H7 (cell line): ENCODE results near the gene FTO. TPM values are rescaled to one million over a fixed set of nuclear protein-coding genes. Genes with fewer than 3 reads are reported as not detected.
"Not testable (repeated sequence)": the region's sequence is repeated elsewhere in the genome, so short reads cannot be mapped to it uniquely, and the experiment has no call there.

Experiments used
- DNase-seq: peaks from one replicate; pipeline ENCODE4 v3.0.0; 2012
- H3K27me3 ChIP-seq: 2 replicates; pipeline ENCODE4 v1.6.0; 2011; ENCODE audit warnings: mild to moderate bottlenecking, low read length; ENCODE audit not compliant: control insufficient read depth, insufficient read depth
- H3K36me3 ChIP-seq: replicated peaks from 2 replicates; pipeline ENCODE4 v1.5.1; 2011; ENCODE audit warnings: low read length; ENCODE audit not compliant: control insufficient read depth, insufficient read depth
- H3K4me3 ChIP-seq: 2 replicates; pipeline ENCODE4 v1.5.1; 2011; ENCODE audit warnings: low read depth, mild to moderate bottlenecking, control low read depth, low read length, moderate library complexity; ENCODE audit not compliant: insufficient read depth
- total RNA-seq: library from RNA; depleted of rRNA; stranded (reverse); fragments of >200 nt; shearing (Covaris generic); gene quantifications from 2 replicates; pipeline ENCODE4 v1.2.3, GENCODE V29; 2014

The FTO gene
- total RNA-seq, 1 experiment from 2014 or later, result 55.3 TPM

DNA sequence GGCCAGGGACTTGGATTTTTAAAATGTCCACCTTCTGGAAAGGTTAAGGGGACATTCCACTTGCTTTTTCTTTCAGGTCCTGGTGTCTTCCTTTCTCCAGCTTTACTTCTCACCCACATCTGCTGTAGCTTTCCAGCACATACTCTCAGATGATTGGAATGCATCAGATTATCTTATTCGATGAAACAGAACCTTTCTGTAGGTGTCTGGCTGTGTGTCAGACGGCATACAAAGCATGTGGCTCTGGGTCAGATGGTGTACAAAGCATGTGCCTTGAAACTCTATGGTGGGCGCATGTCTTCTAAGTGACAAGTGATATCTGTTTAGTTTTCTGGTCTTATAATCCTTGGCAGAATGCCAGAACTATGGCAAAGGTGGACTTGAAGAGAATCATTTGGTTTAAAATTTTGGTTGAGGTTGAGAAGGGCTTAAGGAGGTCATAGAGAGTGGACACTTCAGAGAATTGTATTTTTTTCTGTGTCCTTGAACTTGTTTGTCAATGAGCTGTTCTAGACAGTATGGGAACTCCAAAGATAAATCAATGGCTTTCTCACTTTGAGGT, 125.3 kb downstream of the FTO start:
- no peak for DNase-seq
- Histone ChIP-seq H3K36me3 (peaks cover 2% of the 10 kb centered on the region), H3K4me3 (no peak overlapping the region), H3K27me3 (no peaks in the 10 kb centered on the region)

DNA sequence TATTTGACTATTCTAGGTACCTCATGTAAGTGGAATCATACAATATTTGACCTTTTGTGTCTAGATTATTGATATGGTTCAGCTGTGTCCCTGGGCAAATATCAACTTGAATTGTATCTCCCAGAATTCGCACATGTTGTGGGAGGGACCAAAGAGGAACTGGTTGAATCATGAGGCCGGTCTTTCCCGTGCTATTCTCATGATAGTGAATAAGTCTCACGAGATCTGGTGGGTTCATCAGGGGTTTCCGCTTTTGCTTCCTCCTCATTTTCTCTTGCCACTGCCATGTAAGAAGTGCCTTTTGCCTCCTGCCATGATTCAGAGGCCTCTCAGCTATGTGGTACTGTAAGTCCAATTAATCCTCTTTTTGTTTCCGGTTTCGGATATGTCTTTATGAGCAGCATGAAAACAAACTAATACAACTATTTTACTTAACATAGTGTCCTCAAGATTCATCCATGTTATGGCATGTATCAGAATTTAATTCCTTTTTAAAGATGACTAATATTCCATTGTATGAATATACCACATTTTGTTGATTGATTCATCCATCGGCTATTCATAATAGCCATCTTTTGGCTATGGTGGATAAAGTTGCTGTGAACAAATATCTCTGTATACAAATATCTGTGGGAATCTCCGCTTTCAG, 129.1 kb downstream of the FTO start:
- no peak overlapping the region for H3K4me3 ChIP-seq
- H3K36me3 ChIP-seq, result no peaks in the 10 kb centered on the region
- no peak for DNase-seq
- H3K27me3 ChIP-seq, result no peaks in the 10 kb centered on the region

DNA sequence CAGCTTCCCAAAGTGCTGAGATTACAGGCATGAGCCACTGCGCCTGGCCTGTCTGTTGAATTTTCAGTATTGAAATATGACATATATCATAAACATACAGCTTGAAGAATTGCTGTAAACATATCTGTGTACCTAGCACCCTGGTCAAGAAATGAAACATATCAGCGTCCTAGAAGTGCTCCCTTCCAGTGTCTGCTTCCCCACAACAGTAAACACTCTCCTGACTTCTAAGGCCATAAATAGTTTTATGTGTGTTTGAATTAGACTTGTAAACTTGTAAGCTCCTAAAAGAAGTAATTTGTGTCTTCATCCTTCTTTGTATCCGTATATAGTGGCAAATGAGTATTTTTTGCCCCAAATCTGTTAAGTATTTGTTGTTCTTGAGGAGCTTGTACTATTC, 132.2 kb downstream of the FTO start:
- Histone ChIP-seq H3K36me3 (no peaks in the 10 kb centered on the region), H3K4me3 (no peak overlapping the region), H3K27me3 (no peaks in the 10 kb centered on the region)
- no peak for DNase-seq

DNA sequence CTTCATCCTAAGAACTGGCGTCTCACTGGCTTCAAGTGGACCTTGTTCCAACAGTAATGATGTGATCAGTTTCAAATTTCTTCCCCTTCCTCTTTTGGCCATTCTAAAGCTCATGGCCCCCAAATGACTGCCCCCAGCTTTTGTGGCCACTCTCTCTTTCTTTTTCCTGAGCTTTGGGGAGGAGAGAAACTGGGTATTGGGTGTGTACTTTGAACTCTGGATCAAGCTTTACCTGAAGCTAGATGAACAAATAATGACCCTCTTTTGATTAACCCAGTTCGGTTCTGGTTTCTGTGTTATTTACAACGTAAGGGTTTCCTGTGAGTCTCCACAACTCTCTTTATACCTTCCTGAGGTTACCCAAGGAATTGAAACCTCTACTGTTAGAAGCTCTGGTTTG, 132.7 kb downstream of the FTO start:
- H3K36me3 ChIP-seq, result no peaks in the 10 kb centered on the region
- no peaks in the 10 kb centered on the region for H3K27me3 ChIP-seq
- DNase-seq, result no peak
- H3K4me3 ChIP-seq, result no peak overlapping the region

DNA sequence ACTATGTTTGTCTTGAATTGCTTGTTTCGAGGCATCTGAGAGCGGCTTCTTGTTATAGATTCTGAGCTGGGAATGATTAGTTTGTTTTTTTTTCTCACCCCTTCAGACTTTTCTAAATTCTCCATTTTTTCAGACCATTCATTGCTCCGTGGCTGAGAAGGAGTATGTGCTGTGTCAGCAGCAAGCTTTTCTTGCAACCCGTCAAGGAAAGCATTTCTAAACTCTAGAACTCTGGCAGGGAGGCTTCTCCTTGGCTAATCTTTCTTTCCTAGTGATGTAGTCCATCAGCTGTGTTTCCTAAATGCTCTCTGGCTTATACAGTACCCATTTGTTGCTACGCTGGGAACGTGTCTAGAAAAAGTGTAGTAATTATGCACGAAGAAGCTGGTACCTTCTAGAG, 133.5 kb downstream of the FTO start:
- Histone ChIP-seq H3K36me3 (no peaks in the 10 kb centered on the region), H3K27me3 (no peaks in the 10 kb centered on the region), H3K4me3 (no peak overlapping the region)
- DNase-seq, result no peak

DNA sequence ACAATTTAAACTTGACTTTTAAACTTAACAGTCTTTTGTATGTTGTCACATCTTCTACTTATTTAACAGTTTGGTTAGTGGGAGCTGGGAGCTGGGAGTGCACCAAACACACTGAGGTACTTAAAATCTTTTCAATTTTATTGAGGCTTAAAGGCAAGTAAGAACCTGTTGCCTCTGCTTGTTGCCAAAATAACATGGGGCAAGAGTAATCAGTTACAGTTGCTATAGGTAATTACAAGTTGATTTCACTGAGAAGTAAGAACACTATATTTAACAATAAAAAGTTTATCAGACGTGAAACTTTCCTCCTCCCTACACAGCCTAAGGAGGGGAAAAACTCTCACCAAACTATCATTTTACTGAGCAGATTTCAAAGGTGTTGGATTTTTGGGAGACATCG, 135.2 kb downstream of the FTO start:
- no peak overlapping the region for H3K4me3 ChIP-seq
- DNase-seq, result no peak
- no peaks in the 10 kb centered on the region for H3K27me3 ChIP-seq
- no peaks in the 10 kb centered on the region for H3K36me3 ChIP-seq

DNA sequence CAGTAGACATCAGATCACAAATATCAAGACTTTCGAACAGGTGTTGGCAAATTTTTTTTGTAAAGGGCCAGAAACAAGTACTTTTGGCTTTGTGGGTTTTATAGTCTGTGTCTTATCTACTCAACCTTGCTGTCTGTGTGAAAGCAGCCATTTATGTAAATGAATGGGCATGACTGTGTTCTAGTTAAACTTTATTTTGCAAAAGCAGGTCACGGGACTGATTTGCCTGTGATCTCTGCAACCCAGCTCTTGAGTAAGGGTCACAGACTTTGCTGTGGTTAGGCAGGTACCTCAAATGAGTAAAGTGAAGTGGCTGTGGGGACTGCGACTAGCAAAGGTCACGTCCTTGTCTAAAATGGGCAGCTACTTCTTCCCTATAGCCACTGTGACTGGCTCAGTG, 136.5 kb downstream of the FTO start:
- no peaks in the 10 kb centered on the region for H3K36me3 ChIP-seq
- no peak for DNase-seq
- no peaks in the 10 kb centered on the region for H3K27me3 ChIP-seq
- H3K4me3 ChIP-seq, result no peak overlapping the region

DNA sequence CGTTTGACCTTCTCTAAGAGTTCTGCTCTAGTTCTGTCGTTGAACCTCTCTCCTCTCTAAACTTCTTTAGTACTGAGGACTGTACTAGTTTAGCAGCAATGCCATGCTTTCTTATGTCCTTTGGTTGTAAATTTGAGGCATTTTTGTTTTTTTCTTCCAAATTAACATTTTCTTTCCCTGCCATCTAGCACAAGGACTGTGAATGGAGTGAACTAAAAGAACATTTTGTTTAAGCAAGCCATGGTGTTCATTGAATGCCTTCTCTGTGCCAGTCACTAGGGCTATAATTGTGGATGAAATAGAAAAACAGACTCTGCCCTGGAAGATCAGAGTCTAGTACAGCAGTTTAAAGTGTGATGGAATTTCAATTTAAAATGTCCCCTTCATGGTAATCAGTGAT, 137.9 kb downstream of the FTO start:
- DNase-seq, result no peak
- no peaks in the 10 kb centered on the region for H3K27me3 ChIP-seq
- no peaks in the 10 kb centered on the region for H3K36me3 ChIP-seq
- no peak overlapping the region for H3K4me3 ChIP-seq

DNA sequence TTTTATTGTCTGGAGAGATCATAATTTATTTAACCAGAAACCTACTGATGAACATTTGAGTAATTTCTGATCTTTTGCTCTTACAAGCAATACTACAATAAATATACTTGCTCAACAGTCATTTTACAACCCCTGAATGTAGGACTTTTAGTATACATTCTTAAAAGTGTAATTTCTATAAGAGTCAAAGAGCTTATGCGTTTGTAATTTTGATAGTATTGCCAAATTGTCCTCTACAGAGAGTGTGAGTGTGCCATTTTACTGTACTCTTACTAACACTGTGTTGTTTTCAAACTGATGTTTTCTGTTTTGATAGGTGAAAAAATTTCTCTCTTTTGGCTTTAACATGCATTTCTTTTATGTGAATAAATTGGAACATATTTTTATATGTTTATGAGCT, 139.1 kb downstream of the FTO start:
- no peak for DNase-seq
- H3K36me3 ChIP-seq, result no peaks in the 10 kb centered on the region
- no peak overlapping the region for H3K4me3 ChIP-seq
- no peaks in the 10 kb centered on the region for H3K27me3 ChIP-seq

DNA sequence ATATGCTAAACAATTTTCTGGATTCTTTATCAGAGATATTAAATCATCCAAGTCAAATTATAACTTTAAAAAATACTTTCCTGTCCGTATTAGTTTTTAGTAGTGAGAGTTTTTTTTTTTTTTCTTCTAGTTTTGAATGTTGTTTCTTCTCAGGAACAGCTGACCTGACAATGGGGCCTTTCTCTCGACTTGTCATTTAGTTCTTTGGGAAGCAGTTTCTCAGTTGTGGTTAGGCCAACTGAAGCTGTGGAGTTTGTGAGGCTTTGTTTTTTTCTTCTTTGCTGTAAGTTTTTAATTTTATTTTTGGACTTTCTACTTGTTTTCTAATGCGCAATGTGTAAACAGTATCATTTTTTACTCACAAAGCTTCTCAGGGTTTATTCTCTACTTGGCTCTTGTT, 140.8 kb downstream of the FTO start:
- no peak for DNase-seq

DNA sequence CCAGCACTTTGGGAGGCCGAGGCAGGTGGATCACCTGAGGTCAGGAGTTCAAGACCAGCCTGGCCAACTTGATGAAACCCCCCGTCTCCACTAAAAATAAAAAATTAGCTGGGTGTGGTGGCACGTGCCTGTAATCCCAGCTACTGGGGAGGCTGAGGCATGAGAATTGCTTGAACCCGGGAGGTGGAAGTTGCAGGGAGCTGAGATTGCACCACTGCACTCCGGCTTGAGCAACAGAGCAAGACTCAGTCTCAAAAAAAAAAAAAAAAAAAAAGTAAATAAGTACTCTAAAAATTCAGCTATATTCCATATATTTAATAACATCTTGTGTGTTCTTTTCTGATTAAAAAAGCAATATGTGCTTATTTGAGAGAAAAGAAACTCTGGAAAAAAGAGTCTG, 142.6 kb downstream of the FTO start:
- DNase-seq, result not testable (repeated sequence)

More for the DNA sequence above, 140.8 kb downstream of the FTO start:
- Histone ChIP-seq H3K27me3 (no peaks in the 10 kb centered on the region), H3K36me3 (no peaks in the 10 kb centered on the region), H3K4me3 (no peak overlapping the region)

DNA sequence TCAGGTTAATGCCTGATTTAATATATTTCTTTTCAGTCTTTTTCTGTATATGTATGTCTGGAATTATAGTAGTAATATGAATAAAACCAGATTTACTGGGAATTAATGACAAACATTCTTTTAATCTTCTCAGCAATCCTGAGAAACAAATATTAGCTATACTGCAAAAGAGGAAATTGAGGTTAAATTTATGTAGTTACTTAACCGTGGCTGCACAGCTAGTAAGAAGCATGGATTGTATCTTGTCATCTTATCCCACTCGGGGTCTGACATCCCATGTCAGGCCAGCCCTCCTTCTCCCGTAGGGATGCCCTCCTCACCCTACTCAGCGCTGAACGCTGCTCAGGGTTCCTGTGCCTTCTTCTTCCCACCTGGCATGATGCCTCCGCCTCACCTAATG, 143.0 kb downstream of the FTO start:
- Histone ChIP-seq H3K36me3 (no peaks in the 10 kb centered on the region), H3K4me3 (no peak overlapping the region), H3K27me3 (no peaks in the 10 kb centered on the region)
- DNase-seq, result no peak

More for the DNA sequence above, 142.6 kb downstream of the FTO start:
- H3K27me3 ChIP-seq, H3K36me3 ChIP-seq, H3K4me3 ChIP-seq: not testable (repeated sequence)

DNA sequence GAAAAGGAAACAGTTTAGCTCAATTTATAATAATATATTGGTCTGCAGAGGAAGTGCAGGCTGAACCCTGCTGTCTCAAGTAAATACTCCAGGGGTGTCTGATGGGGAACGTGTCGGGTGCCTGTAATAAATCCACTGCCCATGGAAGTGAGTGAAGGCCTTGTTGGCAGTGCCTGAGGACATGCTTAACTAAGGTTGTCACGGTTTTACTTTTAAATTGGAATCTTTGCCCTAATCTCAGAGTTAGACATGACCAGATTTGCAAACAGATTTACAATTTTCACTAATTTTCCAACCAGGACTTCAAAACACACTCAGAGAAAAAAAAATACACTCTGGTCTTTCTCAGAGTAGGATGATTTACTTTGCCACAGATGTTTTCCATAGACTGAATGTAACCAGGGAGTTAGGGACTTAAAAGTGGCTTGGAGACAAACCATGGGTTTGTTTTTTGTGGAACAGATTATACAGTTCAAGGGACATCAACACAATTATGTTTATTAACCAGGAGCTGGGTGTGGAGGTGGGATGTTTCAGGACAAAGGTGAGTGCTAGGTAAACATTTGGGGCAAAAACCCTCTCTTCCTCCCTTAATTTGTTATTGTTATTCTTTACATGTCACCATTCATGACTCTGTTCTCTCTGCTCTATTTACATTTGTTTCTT, 144.5 kb downstream of the FTO start:
- no peaks in the 10 kb centered on the region for H3K36me3 ChIP-seq
- no peak overlapping the region for H3K4me3 ChIP-seq
- no peak for DNase-seq
- H3K27me3 ChIP-seq, result no peaks in the 10 kb centered on the region

DNA sequence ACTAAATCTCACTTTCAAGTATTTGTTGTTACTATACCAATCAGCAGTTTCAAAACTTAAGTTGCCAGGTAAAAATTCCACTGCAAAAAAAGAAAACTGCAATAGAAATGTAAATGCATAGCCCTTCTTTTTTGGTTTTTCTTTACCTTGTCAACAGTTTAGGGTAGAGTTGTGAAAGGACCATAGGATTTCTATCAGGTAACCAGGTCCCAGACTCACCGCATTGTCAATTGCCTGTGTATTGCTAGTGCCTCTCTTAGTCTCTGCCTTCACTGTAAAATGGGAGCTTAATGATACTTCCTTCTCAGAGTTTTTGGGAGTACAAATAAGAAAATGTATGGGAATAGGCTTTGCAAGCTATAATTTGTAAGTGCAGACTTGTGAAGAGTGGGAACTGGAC, 145.0 kb downstream of the FTO start:
- DNase-seq, result no peak

DNA sequence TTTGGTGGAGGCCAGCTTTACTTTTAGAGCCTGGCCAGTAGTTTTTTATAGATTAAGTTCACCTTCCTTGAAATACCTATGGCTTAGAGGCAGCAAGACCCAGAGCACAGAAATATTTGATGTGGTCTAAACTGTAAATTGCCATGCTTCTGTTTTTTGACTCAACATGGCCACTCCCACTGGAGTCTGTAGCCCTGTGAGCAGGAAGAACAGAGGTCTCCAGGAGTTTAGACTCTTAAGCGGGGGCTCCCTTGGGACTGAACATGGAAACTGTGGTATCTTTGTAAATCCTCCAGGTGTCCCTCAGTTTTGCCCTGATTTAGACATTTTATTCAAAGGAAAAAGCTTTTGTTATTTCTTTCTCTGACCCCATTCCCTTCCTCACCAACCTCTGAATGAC, 145.6 kb downstream of the FTO start:
- no peak for DNase-seq
- Histone ChIP-seq H3K36me3 (no peaks in the 10 kb centered on the region), H3K4me3 (no peak overlapping the region), H3K27me3 (no peaks in the 10 kb centered on the region)

More for the DNA sequence above, 145.0 kb downstream of the FTO start:
- H3K4me3 ChIP-seq, result no peak overlapping the region
- H3K27me3 ChIP-seq, result no peaks in the 10 kb centered on the region
- H3K36me3 ChIP-seq, result no peaks in the 10 kb centered on the region
